Measurements from ENCODE around the gene NDUFB3.

Gene NDUFB3

DNA sequence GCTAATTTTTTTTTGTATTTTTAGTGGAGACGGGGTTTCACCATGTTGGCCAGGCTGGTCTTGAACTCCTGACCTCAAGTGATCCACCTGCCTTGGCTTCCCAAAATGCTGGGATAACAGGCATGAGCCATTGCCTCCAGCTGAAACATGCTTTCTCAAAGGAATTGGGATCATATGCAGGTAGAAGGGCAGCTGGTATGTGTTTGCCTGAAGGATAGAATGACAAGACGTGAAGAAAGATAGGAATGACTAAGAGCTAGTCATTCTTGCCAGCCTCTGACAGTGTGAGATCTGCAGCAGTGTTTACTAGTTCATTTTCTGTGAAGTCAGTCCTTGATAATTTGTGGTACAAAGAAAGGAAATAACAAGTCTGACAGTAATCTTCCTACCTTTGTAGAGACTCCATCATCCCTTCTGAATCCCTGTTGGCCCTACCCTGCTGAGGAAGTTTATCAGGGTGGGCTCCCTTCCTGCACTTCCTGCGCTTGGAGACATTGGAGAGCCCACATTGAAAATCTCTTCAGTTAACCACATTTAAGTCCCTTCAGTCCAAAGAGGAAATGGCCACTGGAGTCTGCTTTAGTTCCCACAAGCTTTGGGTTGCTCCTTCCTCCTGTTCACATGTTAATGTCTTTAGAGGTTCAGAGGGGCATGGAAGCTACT is 58.9 kb downstream of the NDUFB3 start:
- DNase-seq, result no peak

DNA sequence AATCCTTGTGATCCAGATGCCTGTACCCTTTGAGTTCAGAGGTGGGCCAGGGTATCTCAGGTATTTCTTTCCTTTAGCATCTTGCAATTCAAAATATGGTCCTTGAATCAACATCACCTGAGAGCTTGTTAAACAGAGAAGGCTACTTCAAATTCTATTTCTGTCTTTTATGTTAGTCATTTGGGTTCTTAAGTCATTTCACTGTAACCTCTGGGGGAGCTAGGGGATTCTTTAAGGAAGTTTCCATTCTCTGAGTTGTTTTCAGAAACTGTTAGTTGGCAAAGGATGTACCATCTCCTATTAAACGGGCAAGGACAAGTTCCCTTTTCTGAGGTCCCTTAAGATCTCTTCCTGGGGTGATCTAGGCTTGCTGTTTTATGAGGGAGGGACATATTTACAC is 60.7 kb downstream of the NDUFB3 start:
- no peak for DNase-seq
